HL-60 (cell line): ENCODE data around the gene TTYH2.

Source experiments
- DNase-seq, 2 experiments: peaks; one replicate each; pipeline ENCODE4 v3.0.0-alpha.2; 2010 to 2020; ENCODE audit warnings: low read depth in 1 of 2, low spot score in 1 of 2
- H3K27ac ChIP-seq: fragments of 250-450 bp; sonication (Bioruptor Pico); replicated peaks from 2 replicates; pipeline ENCODE4 v1.5.1; 2020; ENCODE audit warnings: mild to moderate bottlenecking, moderate library complexity
- H3K27me3 ChIP-seq: fragments of 250-450 bp; sonication (Bioruptor Pico); 2 replicates; pipeline ENCODE4 v1.5.1; 2021; ENCODE audit warnings: mild to moderate bottlenecking, moderate library complexity; ENCODE audit not compliant: insufficient read depth, poor library complexity, severe bottlenecking
- H3K4me3 ChIP-seq: replicated peaks from 2 replicates; pipeline ENCODE4 v1.5.1; 2011; ENCODE audit warnings: mild to moderate bottlenecking, control low read depth, low read length; ENCODE audit not compliant: insufficient read depth
- GABPA ChIP-seq: IDR thresholded peaks from 2 replicates; pipeline ENCODE4 v1.6.1; 2012; ENCODE audit warnings: low read depth
- POLR2AphosphoS5 ChIP-seq: IDR thresholded peaks from 2 replicates; pipeline ENCODE4 v1.6.1; 2012; ENCODE audit warnings: low read depth
- SPI1 ChIP-seq: IDR thresholded peaks from 2 replicates; pipeline ENCODE4 v1.6.1; 2012; ENCODE audit warnings: low read depth, mild to moderate bottlenecking, borderline replicate concordance
- TF ChIP-seq, protein P1 (sequence below): IDR thresholded peaks from one replicate; pipeline ENCODE4 v1.5.1; 2011; ENCODE audit warnings: low read length, control low read depth, inconsistent platforms; ENCODE audit not compliant: insufficient read depth
- TF ChIP-seq, protein P2 (sequence below): IDR thresholded peaks from 2 replicates; pipeline ENCODE4 v1.6.1; 2012; ENCODE audit warnings: low read depth; ENCODE audit not compliant: insufficient replicate concordance

Gene TTYH2

DNA sequence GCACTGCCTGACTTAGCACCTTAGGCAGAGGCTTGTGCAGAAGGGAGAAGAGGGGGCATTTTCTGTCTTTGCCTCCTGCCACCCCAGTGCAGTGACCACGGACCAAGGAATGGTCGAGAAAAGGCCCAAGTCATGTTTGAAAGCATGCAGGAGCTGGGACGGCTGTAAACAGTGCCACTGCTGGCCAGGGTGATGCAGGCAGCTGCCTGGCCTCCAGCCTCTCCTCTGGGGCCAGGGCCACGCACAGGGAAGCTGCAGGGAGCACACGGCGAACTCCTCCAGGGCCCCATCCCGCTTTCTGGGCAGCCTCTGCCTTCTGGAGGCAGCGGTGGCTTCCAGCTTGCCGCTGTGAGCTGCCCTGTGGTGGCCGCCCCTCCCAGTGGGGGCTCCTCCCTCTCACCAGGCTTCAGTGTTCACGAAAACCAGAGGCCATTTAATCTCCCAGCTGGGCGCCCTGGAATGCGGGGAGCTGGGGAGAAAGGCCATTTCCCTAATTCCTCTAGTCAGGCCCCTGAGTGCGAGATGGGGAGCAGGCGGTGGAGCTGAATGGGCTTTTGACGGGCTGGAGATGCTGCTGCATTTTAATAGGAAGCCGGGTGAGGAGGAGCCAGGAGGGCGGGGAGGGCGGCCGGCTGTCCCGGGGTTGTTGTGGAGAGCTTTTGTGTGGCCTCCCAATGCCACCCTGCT, 31.9 kb downstream of the TTYH2 start:
- no peaks in the 10 kb centered on the region for H3K27me3 ChIP-seq
- TF ChIP-seq, protein P1, sequence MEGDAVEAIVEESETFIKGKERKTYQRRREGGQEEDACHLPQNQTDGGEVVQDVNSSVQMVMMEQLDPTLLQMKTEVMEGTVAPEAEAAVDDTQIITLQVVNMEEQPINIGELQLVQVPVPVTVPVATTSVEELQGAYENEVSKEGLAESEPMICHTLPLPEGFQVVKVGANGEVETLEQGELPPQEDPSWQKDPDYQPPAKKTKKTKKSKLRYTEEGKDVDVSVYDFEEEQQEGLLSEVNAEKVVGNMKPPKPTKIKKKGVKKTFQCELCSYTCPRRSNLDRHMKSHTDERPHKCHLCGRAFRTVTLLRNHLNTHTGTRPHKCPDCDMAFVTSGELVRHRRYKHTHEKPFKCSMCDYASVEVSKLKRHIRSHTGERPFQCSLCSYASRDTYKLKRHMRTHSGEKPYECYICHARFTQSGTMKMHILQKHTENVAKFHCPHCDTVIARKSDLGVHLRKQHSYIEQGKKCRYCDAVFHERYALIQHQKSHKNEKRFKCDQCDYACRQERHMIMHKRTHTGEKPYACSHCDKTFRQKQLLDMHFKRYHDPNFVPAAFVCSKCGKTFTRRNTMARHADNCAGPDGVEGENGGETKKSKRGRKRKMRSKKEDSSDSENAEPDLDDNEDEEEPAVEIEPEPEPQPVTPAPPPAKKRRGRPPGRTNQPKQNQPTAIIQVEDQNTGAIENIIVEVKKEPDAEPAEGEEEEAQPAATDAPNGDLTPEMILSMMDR, result no peak
- TF ChIP-seq POLR2AphosphoS5, result no peak
- TF ChIP-seq, protein P2, sequence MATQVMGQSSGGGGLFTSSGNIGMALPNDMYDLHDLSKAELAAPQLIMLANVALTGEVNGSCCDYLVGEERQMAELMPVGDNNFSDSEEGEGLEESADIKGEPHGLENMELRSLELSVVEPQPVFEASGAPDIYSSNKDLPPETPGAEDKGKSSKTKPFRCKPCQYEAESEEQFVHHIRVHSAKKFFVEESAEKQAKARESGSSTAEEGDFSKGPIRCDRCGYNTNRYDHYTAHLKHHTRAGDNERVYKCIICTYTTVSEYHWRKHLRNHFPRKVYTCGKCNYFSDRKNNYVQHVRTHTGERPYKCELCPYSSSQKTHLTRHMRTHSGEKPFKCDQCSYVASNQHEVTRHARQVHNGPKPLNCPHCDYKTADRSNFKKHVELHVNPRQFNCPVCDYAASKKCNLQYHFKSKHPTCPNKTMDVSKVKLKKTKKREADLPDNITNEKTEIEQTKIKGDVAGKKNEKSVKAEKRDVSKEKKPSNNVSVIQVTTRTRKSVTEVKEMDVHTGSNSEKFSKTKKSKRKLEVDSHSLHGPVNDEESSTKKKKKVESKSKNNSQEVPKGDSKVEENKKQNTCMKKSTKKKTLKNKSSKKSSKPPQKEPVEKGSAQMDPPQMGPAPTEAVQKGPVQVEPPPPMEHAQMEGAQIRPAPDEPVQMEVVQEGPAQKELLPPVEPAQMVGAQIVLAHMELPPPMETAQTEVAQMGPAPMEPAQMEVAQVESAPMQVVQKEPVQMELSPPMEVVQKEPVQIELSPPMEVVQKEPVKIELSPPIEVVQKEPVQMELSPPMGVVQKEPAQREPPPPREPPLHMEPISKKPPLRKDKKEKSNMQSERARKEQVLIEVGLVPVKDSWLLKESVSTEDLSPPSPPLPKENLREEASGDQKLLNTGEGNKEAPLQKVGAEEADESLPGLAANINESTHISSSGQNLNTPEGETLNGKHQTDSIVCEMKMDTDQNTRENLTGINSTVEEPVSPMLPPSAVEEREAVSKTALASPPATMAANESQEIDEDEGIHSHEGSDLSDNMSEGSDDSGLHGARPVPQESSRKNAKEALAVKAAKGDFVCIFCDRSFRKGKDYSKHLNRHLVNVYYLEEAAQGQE, result no peak
- TF ChIP-seq SPI1, result no peak
- TF ChIP-seq GABPA, result no peak
- no peak overlapping the region for H3K27ac ChIP-seq
- no peak overlapping the region for H3K4me3 ChIP-seq
- DNase-seq, result no peak

DNA sequence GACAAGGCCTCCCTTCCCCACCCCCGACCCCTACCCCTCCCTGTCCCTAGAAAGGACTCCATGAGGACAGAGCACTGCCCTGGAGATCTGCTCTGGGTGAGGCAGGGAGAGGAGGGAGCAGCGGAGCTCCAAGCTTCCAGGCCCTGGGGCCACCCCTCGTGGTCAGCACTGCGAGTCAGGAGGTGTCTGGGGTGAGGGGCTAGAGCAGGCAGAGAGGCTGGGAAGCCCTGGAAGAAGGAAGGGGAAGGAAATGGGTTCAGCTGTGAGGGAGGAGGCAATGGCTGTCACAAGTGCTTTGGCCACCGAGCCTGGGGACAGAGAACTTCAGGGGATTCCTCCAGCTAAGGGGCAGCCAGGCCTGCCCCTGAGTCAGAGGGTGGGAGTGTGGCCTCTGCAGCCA, 32.5 kb downstream of the TTYH2 start:
- no peak for DNase-seq
- Histone ChIP-seq H3K27ac (no peak overlapping the region), H3K27me3 (no peaks in the 10 kb centered on the region), H3K4me3 (no peak overlapping the region)
- TF ChIP-seq, protein P1, result no peak
- no peak for TF ChIP-seq SPI1
- TF ChIP-seq POLR2AphosphoS5, result no peak
- TF ChIP-seq GABPA, result no peak
- TF ChIP-seq, protein P2, result no peak

DNA sequence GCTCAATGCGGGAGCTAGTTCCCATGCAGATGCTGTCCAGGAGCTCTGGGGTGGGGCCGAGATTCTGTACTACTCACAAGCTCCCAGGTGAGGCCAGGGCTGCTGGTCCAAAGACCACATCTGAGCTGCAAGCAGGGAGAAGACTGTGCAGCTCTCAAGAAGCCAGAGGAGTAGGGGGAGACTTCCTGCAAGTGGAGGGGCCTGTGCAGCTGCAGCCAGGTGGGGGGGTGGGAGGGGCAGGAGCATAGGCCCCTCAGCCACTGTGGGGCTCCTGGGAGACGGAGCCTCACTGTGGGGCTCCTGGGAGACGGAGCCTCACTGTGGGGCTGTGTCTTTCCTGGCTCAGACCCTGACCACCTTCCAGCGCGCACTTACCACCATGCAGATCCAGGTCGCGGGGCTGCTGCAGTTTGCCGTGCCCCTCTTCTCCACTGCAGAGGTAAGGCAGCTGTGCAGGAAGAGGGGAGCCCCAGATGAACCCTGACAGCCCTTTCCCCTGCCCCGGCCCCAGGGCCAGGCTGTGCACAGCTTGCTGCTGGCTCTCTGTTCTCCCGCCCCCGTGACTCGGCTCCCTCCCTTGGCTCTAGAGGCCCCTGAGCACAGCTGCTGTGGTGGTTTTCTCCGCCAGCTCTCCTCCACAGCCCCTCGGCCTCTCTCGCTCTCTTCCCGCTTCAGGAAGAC, 36.4 kb downstream of the TTYH2 start:
- Histone ChIP-seq H3K4me3 (no peak overlapping the region), H3K27me3 (no peaks in the 10 kb centered on the region), H3K27ac (no peak overlapping the region)
- TF ChIP-seq SPI1 (no peak), GABPA (no peak)
- TF ChIP-seq, protein P1, result no peak
- TF ChIP-seq, protein P2, result no peak
- DNase-seq, result no peak
